Endodermal cell (in vitro differentiated cells): ENCODE data around the gene ISY1. TPM values are rescaled to one million over a fixed set of nuclear protein-coding genes. Genes with fewer than 3 reads are reported as not detected.

Source experiments
- DNase-seq: peaks from one replicate; pipeline ENCODE4 v3.0.0-alpha.2; 2017
- H3K27ac ChIP-seq: 2 replicates; pipeline ENCODE4 v1.5.1; 2013; ENCODE audit warnings: mild to moderate bottlenecking, low read depth, low read length, moderate library complexity
- H3K27me3 ChIP-seq: 2 replicates; pipeline ENCODE4 v1.6.1; 2013; ENCODE audit warnings: mild to moderate bottlenecking, low read length, moderate library complexity; ENCODE audit not compliant: insufficient read depth, control insufficient read depth, poor library complexity, severe bottlenecking
- H3K36me3 ChIP-seq: 2 replicates; pipeline ENCODE4 v1.7.0; 2013; ENCODE audit warnings: mild to moderate bottlenecking, low read length, moderate library complexity; ENCODE audit not compliant: control insufficient read depth, insufficient read depth
- H3K4me1 ChIP-seq: one replicate; pipeline ENCODE4 v1.7.0; 2013; ENCODE audit warnings: low read length; ENCODE audit not compliant: control insufficient read depth, insufficient read depth
- H3K4me3 ChIP-seq: 2 replicates; pipeline ENCODE4 v1.5.1; 2013; ENCODE audit warnings: mild to moderate bottlenecking, low read length, moderate library complexity
- H3K9ac ChIP-seq: 2 replicates; pipeline ENCODE4 v1.6.1; 2013; ENCODE audit warnings: mild to moderate bottlenecking, low read length, moderate library complexity; ENCODE audit not compliant: poor library complexity, severe bottlenecking; ENCODE audit errors: extremely low read depth
- H3K9me3 ChIP-seq: 2 replicates; pipeline ENCODE4 v1.6.1; 2013; ENCODE audit warnings: mild to moderate bottlenecking, low read length, moderate library complexity; ENCODE audit not compliant: control insufficient read depth
- H3K27ac Mint-ChIP-seq: 2 replicates; pipeline ENCODE4 v1.8.0; 2020; ENCODE audit warnings: mixed read lengths
- H3K27me3 Mint-ChIP-seq: 2 replicates; pipeline ENCODE4 v1.8.0; 2021; ENCODE audit warnings: mild to moderate bottlenecking, mixed read lengths; ENCODE audit not compliant: insufficient read depth
- H3K36me3 Mint-ChIP-seq: 2 replicates; pipeline ENCODE4 v1.8.0; 2020; ENCODE audit warnings: low read depth, mixed read lengths
- H3K4me1 Mint-ChIP-seq: 2 replicates; pipeline ENCODE4 v1.8.0; 2020; ENCODE audit warnings: mixed read lengths
- H3K4me3 Mint-ChIP-seq: 2 replicates; pipeline ENCODE4 v1.8.0; 2020; ENCODE audit warnings: mild to moderate bottlenecking, moderate library complexity, mixed read lengths
- H3K9me3 Mint-ChIP-seq: 2 replicates; pipeline ENCODE4 v1.8.0; 2020; ENCODE audit warnings: mild to moderate bottlenecking, mixed read lengths
- WGBS, 2 experiments: methylation state at CpG; one replicate each; pipeline versions ENCODE4 v1.1.5 to v1.1.7; 2013; ENCODE audit warnings: missing lambda C conversion rate in 2 of 2, mixed read lengths in 1 of 2; ENCODE audit not compliant: insufficient coverage in 1 of 2, insufficient read length in 1 of 2; 5-methylcytosine and 5-hydroxymethylcytosine counted together
- total RNA-seq, 2 donors: library from RNA; stranded (reverse); fragmentation: NEBNext Ultra II Directional in 1 of 2; extraction: Animal tissue kit (Norgen Biotek cat#: 25700) in 1 of 2; gene quantifications; 2 replicates in 1 of 2; 3 replicates in 1 of 2; pipeline ENCODE4 v1.2.1, GENCODE V29; 2021
- TF ChIP-seq, protein P1 (sequence below): fragments of 200-600 bp; sonication (generic); conservative IDR thresholded peaks from 2 replicates; pipeline ENCODE4 v1.5.0; 2021; ENCODE audit warnings: antibody characterized with exemption, mild to moderate bottlenecking

ISY1 gene
- total RNA-seq, 2 donors from 2014 or later: 28.9 to 32.9 TPM

DNA sequence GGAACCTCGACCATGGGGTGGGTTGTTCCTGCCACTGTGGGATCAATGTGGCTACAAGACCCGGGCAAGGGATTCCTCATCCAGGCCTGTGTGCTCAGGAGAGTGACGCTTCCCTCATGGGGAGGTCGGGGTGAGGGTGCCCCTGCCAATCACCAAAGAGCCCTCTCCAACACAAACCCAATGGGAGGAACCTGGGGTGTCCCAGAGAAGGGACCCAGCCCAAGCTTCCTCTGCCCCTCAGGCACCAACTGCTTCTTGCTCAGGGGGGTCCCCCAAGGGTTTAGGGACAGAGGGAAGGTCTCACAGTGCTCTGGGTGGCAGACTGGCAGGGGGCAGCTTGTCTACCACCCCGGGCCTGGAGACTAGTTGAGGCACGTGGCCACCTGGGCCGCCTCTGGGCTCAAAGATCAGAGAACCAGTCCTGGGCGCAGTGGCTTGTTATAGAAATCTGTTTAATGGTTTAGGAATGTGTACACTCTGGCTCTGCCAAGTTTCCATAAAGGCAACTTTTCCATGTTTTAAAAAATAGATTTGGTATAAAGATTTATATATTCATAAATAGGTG lies 73.6 kb downstream of the ISY1 start:
- WGBS, 2 experiments: 83 to 91% methylated on average over 1 to 8 of the region's 8 CpGs
- TF ChIP-seq, protein P1, sequence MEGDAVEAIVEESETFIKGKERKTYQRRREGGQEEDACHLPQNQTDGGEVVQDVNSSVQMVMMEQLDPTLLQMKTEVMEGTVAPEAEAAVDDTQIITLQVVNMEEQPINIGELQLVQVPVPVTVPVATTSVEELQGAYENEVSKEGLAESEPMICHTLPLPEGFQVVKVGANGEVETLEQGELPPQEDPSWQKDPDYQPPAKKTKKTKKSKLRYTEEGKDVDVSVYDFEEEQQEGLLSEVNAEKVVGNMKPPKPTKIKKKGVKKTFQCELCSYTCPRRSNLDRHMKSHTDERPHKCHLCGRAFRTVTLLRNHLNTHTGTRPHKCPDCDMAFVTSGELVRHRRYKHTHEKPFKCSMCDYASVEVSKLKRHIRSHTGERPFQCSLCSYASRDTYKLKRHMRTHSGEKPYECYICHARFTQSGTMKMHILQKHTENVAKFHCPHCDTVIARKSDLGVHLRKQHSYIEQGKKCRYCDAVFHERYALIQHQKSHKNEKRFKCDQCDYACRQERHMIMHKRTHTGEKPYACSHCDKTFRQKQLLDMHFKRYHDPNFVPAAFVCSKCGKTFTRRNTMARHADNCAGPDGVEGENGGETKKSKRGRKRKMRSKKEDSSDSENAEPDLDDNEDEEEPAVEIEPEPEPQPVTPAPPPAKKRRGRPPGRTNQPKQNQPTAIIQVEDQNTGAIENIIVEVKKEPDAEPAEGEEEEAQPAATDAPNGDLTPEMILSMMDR: no peak
- Histone ChIP-seq H3K27ac (no peak overlapping the region), H3K4me1 (no peaks in the 10 kb centered on the region), H3K4me3 (no peak overlapping the region), H3K9ac (no peak overlapping the region), H3K9me3 (no peaks in the 10 kb centered on the region), H3K27me3 (no peaks in the 10 kb centered on the region), H3K36me3 (peaks cover 10% of the 10 kb centered on the region)
- Mint-ChIP-seq H3K27ac (no peak overlapping the region), H3K4me1 (no peaks in the 10 kb centered on the region), H3K27me3 (no peaks in the 10 kb centered on the region), H3K36me3 (peaks cover 2% of the 10 kb centered on the region), H3K4me3 (no peak overlapping the region), H3K9me3 (no peaks in the 10 kb centered on the region)
- no peak for DNase-seq

DNA sequence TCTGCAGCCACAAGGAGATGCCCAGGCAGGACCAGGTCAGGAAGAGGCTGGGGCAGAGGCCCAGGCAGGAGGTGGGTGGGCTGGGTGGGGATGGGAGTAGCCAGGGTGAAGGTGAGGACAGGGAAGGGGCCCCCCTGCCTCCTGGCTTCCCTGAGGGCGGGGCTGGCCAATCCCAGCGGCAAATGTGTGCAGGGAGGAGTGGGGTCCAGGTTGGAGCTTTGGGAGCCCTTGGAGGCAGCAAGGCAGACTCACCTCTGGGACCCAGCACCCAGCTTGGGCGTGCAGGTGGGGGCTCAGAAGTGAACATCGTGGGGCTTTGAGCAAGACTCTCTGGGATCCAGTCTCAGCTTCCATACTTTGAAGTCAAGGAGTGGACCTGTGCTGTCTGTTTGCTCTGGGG lies 75.0 kb downstream of the ISY1 start:
- Mint-ChIP-seq H3K27me3 (peaks cover 5% of the 10 kb centered on the region), H3K9me3 (no peaks in the 10 kb centered on the region), H3K4me1 (no peaks in the 10 kb centered on the region), H3K4me3 (no peak overlapping the region), H3K27ac (no peak overlapping the region), H3K36me3 (no peaks in the 10 kb centered on the region)
- no peak overlapping the region for H3K4me3 ChIP-seq
- no peaks in the 10 kb centered on the region for H3K4me1 ChIP-seq
- no peak for DNase-seq
- H3K27ac ChIP-seq: no peak overlapping the region
- H3K36me3 ChIP-seq: no peaks in the 10 kb centered on the region
- H3K27me3 ChIP-seq: no peaks in the 10 kb centered on the region
- H3K9me3 ChIP-seq: no peaks in the 10 kb centered on the region
- 96% methylated on average over 2 to 4 of the region's 4 CpGs for WGBS, 2 experiments
- TF ChIP-seq, protein P1: no peak
- no peak overlapping the region for H3K9ac ChIP-seq

DNA sequence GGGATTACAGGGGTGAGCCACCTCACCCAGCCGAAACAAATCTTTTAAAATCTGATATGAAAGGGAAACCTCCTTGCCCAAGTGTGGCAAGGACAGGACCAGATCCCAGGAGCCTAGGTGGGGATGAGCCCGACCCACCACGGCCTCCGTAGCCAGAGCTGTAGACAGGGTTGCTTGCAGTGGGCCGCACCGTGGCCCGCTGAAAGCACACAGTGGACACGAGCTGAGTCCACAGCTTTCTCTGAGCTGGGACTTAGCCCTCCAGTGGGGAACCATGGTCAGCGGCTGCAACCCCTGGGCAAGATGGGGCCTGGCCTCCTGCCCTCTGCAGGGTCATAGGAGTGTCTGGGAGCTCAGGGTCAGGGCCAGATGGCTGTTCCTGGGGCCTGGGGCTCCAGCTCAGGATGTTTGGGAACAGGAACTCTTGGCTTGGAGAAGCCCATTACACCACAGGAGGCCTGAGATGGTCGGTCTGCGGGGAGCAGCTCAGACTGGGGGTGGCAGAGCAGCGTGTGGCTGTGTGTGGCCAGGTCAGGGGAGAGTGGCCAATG lies 75.6 kb downstream of the ISY1 start:
- no peaks in the 10 kb centered on the region for H3K9me3 Mint-ChIP-seq
- H3K27ac Mint-ChIP-seq: no peak overlapping the region
- no peaks in the 10 kb centered on the region for H3K9me3 ChIP-seq
- H3K27me3 ChIP-seq: no peaks in the 10 kb centered on the region
- H3K27ac ChIP-seq: no peak overlapping the region
- no peak for DNase-seq
- no peaks in the 10 kb centered on the region for H3K36me3 Mint-ChIP-seq
- H3K4me1 ChIP-seq: no peaks in the 10 kb centered on the region
- no peak overlapping the region for H3K4me3 Mint-ChIP-seq
- TF ChIP-seq, protein P1: no peak
- H3K36me3 ChIP-seq: no peaks in the 10 kb centered on the region
- 94 to 95% methylated on average over 12 of the region's 12 CpGs for WGBS, 2 experiments
- H3K9ac ChIP-seq: no peak overlapping the region
- H3K4me1 Mint-ChIP-seq: no peaks in the 10 kb centered on the region
- H3K27me3 Mint-ChIP-seq: peaks cover 5% of the 10 kb centered on the region
- no peak overlapping the region for H3K4me3 ChIP-seq
